OCI-LY7 (cell line): Measurements from ENCODE around the gene SBF2. TPM values are rescaled to one million over a fixed set of nuclear protein-coding genes. Genes with fewer than 3 reads are reported as not detected.
A peak's percentile ranks its signal among the peaks of the same experiment; 100 is the strongest.

Experiments used
- BruUV-seq: library from RNA; stranded (reverse); fragments of 400-500 nt; replicated peaks from 2 replicates; lab custom pipeline; 2021; lab: Mats Ljungman, UMichigan
- CTCF ChIA-PET: fragments of 300-600 bp; sonication (Branson Sonifier 250); formaldehyde crosslinking; loops from one replicate; lab custom pipeline; 2022; ENCODE audit warnings: antibody characterized with exemption; ENCODE audit not compliant: unreplicated experiment; lab: Charles Lee
- POLR2A ChIA-PET: fragments of 300-600 bp; sonication (Branson Sonifier 250); formaldehyde crosslinking; loops from one replicate; lab custom pipeline; 2022; ENCODE audit warnings: antibody characterized with exemption; lab: Charles Lee
- DNase-seq: peaks from one replicate; pipeline ENCODE4 v3.0.0-alpha.2; 2015; ENCODE audit warnings: low spot score
- H2AFZ ChIP-seq: fragments of 200-600 bp; sonication (generic), shearing (Covaris generic); 2 replicates; pipeline ENCODE4 v1.6.1; 2014; ENCODE audit warnings: mild to moderate bottlenecking, antibody characterized with exemption, low read length, moderate library complexity
- H3K27ac ChIP-seq: fragments of 200-600 bp; sonication (generic); 2 replicates; pipeline ENCODE4 v1.5.1; 2014; ENCODE audit warnings: mixed run types, low read depth, mild to moderate bottlenecking, moderate library complexity, low read length, inconsistent platforms; ENCODE audit not compliant: poor library complexity, severe bottlenecking
- H3K36me3 ChIP-seq: fragments of 200-600 bp; sonication (generic); 2 replicates; pipeline ENCODE4 v1.6.1; 2014; ENCODE audit warnings: mild to moderate bottlenecking, antibody characterized with exemption, low read length, moderate library complexity, mixed read lengths; ENCODE audit not compliant: insufficient read depth
- H3K4me1 ChIP-seq: fragments of 200-600 bp; sonication (generic); 2 replicates; pipeline ENCODE4 v1.5.1; 2014; ENCODE audit warnings: mild to moderate bottlenecking, low read length; ENCODE audit not compliant: insufficient read depth, poor library complexity, severe bottlenecking
- H3K4me2 ChIP-seq: fragments of 200-600 bp; sonication (generic); 2 replicates; pipeline ENCODE4 v1.6.1; 2014; ENCODE audit warnings: mild to moderate bottlenecking, low read length
- H3K4me3 ChIP-seq: fragments of 200-600 bp; sonication (generic); 2 replicates; pipeline ENCODE4 v1.5.1; 2014; ENCODE audit warnings: mild to moderate bottlenecking, low read depth, low read length; ENCODE audit not compliant: poor library complexity, severe bottlenecking
- H3K79me2 ChIP-seq: fragments of 200-600 bp; sonication (generic); 2 replicates; pipeline ENCODE4 v1.6.1; 2016; ENCODE audit warnings: low read depth, mild to moderate bottlenecking, low read length, moderate library complexity, mixed read lengths; ENCODE audit not compliant: insufficient read depth
- H3K9me2 ChIP-seq: fragments of 200-600 bp; sonication (generic); 2 replicates; pipeline ENCODE4 v1.6.1; 2016; ENCODE audit warnings: mild to moderate bottlenecking, low read length, mixed read lengths; ENCODE audit not compliant: insufficient read depth
- H3K9me3 ChIP-seq: fragments of 200-600 bp; sonication (generic); 2 replicates; pipeline ENCODE4 v1.6.1; 2014; ENCODE audit warnings: mild to moderate bottlenecking, mixed run types, low read length, mixed read lengths
- H4K20me1 ChIP-seq: fragments of 200-600 bp; sonication (generic); 2 replicates; pipeline ENCODE4 v1.6.1; 2014; ENCODE audit warnings: mild to moderate bottlenecking, antibody characterized with exemption, low read length, moderate library complexity, mixed read lengths; ENCODE audit not compliant: insufficient read depth
- CTCF ChIP-seq: fragments of 200-600 bp; sonication (generic); conservative IDR thresholded peaks from 2 replicates; pipeline ENCODE4 v1.5.1; 2014; ENCODE audit warnings: mild to moderate bottlenecking, antibody characterized with exemption, low read length, moderate library complexity, mixed read lengths
- EZH2phosphoT487 ChIP-seq: fragments of 200-600 bp; sonication (generic); IDR thresholded peaks from 2 replicates; pipeline ENCODE4 v1.6.1; 2018; ENCODE audit warnings: low read depth, borderline replicate concordance, mild to moderate bottlenecking, mixed run types, antibody characterized with exemption, low read length, moderate library complexity, mixed read lengths
- intact Hi-C: fragments of 100-400 bp; cut with micrococcal nuclease; formaldehyde crosslinking; loops from one replicate; pipeline ENCODE4 v1.10.0; 2022; ENCODE audit not compliant: unreplicated experiment
- total RNA-seq, 2 experiments: library from RNA; depleted of rRNA in 1 of 2; stranded (reverse); fragments of >200 nt in 1 of 2; shearing (Covaris generic) in 1 of 2; gene quantifications; 2 replicates each; pipeline ENCODE4 v1.2.3, GENCODE V29; 2014 to 2022

The SBF2 gene
- total RNA-seq, 2 experiments from 2014 or later: 12.9 to 14.3 TPM

DNA sequence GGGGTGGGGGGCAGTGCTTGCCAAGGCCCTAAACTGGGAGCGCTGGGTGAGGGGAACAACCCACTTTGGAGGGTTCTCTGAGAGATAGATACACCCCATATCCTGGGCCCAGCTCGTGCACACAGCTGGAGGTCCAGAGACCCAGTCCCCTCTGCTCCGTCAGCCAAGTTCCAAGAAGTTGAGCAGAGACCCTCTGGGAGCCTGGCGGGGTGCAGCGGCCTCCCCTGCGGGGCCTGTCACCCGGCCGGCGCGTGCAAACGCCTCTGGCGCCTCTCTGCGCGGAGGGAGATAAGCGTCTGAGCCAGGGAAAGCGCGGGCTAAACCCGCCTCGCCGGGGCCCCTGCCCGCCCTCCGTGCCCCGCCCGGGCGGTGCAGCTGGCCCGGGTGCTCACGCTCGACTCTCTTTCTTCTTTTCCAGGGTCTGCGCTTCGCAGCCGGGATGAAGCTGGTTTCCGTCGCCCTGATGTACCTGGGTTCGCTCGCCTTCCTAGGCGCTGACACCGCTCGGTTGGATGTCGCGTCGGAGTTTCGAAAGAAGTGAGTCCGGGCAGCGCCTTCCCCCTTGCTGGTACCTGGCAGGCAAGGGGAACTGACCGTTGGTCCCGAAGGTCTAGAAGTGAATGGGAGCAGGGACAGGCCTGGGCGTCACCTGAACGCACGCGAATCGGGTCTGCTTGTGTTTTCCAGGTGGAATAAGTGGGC, 11.4 kb upstream of the SBF2 start:
- Histone ChIP-seq H3K9me2 (no peaks in the 10 kb centered on the region), H3K27ac (no peak overlapping the region), H3K4me3 (peak overlapping the region; percentile 62), H4K20me1 (no peaks in the 10 kb centered on the region), H2AFZ (peak overlapping the region; percentile 68; the same call in 1 of the 2 replicates), H3K9me3 (no peaks in the 10 kb centered on the region), H3K36me3 (no peaks in the 10 kb centered on the region), H3K4me2 (peak overlapping the region; percentile 76), H3K4me1 (peaks cover 75% of the 10 kb centered on the region), H3K79me2 (no peaks in the 10 kb centered on the region)
- BruUV-seq: no TSS peak
- TF ChIP-seq CTCF: no peak
- CTCF ChIA-PET: no interaction called here
- intact Hi-C loops: no loop called here
- DNase-seq: no peak
- POLR2A ChIA-PET: interaction anchor here (0.5 to 1.6 kb wide), 4 partner anchors 9 to 1147 kb away, joined by 3 to 5 read pairs (median 4); no protein-coding TSS in a partner anchor

DNA sequence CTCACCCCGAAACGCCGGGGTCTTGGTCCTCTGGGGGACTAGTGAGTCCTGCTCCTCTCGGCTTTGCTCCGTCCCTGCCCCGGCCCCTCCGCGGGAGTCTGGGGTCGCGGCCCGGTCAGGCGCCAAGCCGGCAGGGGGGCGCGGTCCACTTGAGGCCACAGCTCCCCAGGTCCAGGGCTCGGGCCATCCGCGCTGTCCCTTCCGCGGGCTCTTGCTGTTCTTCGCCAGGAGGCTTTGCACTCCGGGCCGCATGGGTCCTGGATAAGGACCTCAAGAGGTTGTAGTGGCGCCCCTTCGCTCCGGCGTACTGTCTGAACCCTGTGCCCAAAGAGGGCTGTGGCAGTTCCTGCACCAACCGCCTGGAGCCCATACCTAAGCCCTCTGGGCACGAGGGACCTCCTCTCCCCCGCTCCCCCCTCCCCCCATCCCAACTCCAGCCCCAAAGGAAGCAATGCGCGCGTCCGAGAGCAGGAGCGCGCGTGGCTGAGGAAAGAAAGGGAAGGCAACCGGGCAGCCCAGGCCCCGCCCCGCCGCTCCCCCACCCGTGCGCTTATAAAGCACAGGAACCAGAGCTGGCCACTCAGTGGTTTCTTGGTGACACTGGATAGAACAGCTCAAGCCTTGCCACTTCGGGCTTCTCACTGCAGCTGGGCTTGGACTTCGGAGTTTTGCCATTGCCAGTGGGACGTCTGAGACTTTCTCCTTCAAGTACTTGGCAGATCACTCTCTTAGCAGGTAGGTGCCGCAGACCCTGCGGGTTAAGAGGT, 10.7 kb upstream of the SBF2 start, which contains the start of gene ADM:
ADM (plus strand) TSS at position 579 of the 767 bp plus-strand sequence. CDS start 628 bp downstream, outside the sequence.
- Histone ChIP-seq H3K9me2 (no peaks in the 10 kb centered on the region), H3K4me3 (peak within 1 kb of the TSS; percentile 62), H4K20me1 (no peaks in the 10 kb centered on the region), H3K4me2 (peak within 1 kb of the TSS; percentile 76), H3K4me1 (peaks cover 68% of the 10 kb centered on the region), H3K9me3 (no peaks in the 10 kb centered on the region), H3K27ac (no peak within 1 kb of the TSS), H3K36me3 (no peaks in the 10 kb centered on the region), H2AFZ (peak within 1 kb of the TSS; percentile 68; the same call in 1 of the 2 replicates), H3K79me2 (no peaks in the 10 kb centered on the region)
- POLR2A ChIA-PET: interaction anchor here (0.6 to 2.6 kb wide), 7 partner anchors 8 to 605 kb away, joined by 3 to 7 read pairs (median 3); no protein-coding TSS in a partner anchor
- intact Hi-C loops: no loop called here
- TF ChIP-seq EZH2phosphoT487 (no peak), CTCF (peak; percentile 67)
- BruUV-seq: no TSS peak
- no peak for DNase-seq
- CTCF ChIA-PET: interaction anchor here (1.0 kb wide), 1 partner anchor 545 kb away, joined by 5 read pairs; no protein-coding TSS in a partner anchor
